Measurements from ENCODE around the gene ABCC4.
A peak's percentile ranks its signal among the peaks of the same experiment; 100 is the strongest.

- TF ChIP-seq CTCF (IDR thresholded peaks at IDR 0.05; ENCODE audit: poor library complexity, severe bottlenecking) (peak; percentile 66), EP300 (conservative IDR thresholded peaks at IDR 0.05; ENCODE audit: poor library complexity, severe bottlenecking) (no peak), POLR2AphosphoS5 (IDR thresholded peaks at IDR 0.05) (no peak), REST (IDR thresholded peaks at IDR 0.05; ENCODE audit: borderline replicate concordance) (no peak)
Observed at GRCh38 chr13:95191821-95192563, 109.3 kb downstream of the ABCC4 start.

Measured in neural cell (in vitro differentiated cells).